ENCODE data around the gene NECTIN1.

NECTIN1 gene

DNA sequence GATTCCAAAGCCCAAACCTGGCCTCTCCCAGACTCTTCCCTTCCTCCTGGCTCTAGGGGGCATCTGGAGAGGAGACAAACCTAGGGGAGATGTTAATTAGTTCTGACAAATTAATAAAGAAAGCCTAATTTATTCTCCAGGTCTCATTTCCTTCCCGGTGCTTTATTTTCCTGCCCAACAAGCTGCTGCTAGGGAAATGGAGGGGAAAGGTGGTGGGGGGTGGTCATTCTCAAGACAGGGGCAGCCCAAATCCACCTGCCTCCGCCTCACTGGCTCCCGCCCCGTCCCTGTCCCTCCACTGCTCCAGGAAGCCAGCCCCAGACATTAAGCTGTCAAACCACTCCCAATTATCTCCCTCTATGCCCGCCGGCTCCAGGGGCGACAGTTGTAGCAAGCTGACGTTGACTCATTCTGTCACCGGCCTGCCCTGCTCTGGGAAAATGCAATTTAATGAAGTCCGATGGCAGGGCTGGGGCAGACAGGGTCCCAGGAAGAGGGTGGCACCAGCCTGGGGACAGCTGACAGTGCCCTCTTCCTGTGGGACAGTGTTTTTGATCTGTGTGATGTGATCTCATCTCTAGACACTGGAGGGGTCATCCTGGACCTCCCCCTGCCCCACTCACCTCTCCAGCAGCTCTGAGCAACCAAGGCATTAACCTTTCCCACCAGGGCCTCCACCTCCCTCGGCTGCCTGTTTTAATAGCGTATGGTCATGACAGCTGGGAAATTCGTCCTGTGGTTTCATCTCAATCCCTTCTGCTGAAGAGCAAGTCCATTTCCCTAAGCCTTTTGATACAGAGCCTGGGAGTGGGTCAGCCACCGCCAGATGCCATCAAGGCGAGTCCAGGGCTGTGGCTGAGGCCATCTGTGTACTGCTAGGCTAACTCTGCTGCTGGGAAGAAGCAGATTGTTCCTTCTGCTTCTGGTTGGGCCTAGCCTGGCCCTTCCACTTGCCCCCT lies 27.1 kb downstream of the NECTIN1 start:
- DNase-seq (ENCODE audit: low read depth): peak; percentile 66
- H3K4me3 ChIP-seq (ENCODE audit: low read length): no peak overlapping the region
- no peak for TF ChIP-seq CTCF (IDR thresholded peaks at IDR 0.05; ENCODE audit: insufficient read depth, low read depth, low read length, missing control alignments)

GRCh38 chr11:119700536-119701346 lies 28.3 kb downstream of the NECTIN1 start:
- no peak for TF ChIP-seq CTCF (IDR thresholded peaks at IDR 0.05; ENCODE audit: insufficient read depth, low read depth, low read length, missing control alignments)
- peak; percentile 89 for DNase-seq (ENCODE audit: low read depth)
- no peak overlapping the region for H3K4me3 ChIP-seq (ENCODE audit: low read length)

- no peak overlapping the region for H3K4me3 ChIP-seq (ENCODE audit: low read length)
- no peak for TF ChIP-seq CTCF (IDR thresholded peaks at IDR 0.05; ENCODE audit: insufficient read depth, low read depth, low read length, missing control alignments)
- DNase-seq (ENCODE audit: low read depth): no peak
Observed at GRCh38 chr11:119700030-119700429, 29.0 kb downstream of the NECTIN1 start.

DNA sequence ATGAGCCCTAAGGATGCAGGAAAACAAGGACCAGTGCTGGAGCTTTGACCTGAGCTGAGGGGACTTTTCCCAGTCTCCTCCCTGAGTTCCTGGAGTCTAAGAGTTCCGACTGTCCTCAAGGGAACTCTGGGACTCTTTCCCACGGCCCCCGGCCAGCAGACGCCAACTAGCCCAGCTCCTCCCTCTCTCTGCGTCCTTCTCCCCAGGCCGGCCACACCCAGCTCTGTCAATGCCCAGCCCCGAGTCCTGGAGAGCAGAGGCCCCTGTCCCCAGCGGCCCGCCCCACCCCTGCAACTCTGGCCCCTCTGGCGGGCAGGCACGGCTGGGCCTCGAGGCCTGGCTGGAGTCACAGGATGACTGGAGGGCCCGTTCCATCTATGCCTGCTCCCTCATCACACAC lies 29.8 kb downstream of the NECTIN1 start:
- peak; percentile 68 for DNase-seq (ENCODE audit: low read depth)
- TF ChIP-seq CTCF (IDR thresholded peaks at IDR 0.05; ENCODE audit: insufficient read depth, low read depth, low read length, missing control alignments): no peak
- no peak overlapping the region for H3K4me3 ChIP-seq (ENCODE audit: low read length)

DNA sequence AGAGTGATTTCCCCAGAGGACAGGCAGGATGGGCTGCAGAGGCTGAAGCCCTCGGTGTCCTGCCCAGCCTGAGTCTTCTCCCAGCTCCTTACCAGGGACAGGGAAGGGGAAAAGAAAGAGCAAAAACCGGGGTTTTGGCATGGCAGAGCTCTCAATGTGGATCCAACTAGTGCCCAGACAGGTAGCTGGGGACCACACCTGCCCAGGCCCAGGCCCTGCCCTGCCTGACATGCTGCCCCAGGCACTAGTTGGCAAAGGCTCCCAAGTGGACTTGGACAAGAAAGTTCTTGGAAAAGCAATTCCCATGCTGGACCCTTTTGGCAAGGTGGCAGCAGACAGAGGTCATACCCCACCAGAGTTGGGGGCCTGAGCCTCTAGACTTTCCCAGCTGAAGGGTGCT lies 31.1 kb downstream of the NECTIN1 start:
- no peak for TF ChIP-seq CTCF (IDR thresholded peaks at IDR 0.05; ENCODE audit: insufficient read depth, low read depth, low read length, missing control alignments)

GRCh38 chr11:119697445-119697844 lies 31.6 kb downstream of the NECTIN1 start:
- TF ChIP-seq CTCF (IDR thresholded peaks at IDR 0.05; ENCODE audit: insufficient read depth, low read depth, low read length, missing control alignments): no peak
- DNase-seq (ENCODE audit: low read depth): no peak
- no peak overlapping the region for H3K4me3 ChIP-seq (ENCODE audit: low read length)

More for the DNA sequence above, 31.1 kb downstream of the NECTIN1 start:
- no peak overlapping the region for H3K4me3 ChIP-seq (ENCODE audit: low read length)
- DNase-seq (ENCODE audit: low read depth): peak; percentile 50

Data from epithelial cell of esophagus (primary cell).